ENCODE measurements around the gene NCAPG2. TPM values are rescaled to one million over a fixed set of nuclear protein-coding genes. Genes with fewer than 3 reads are reported as not detected.

The NCAPG2 gene
- polyA plus RNA-seq, 1 donor from 2014 or later = 8.3 TPM

- H3K4me3 ChIP-seq (ENCODE audit: low read length) = no peak overlapping the region
- H3K9me3 ChIP-seq (ENCODE audit: low read length) = no peaks in the 10 kb centered on the region
- H3K36me3 ChIP-seq (ENCODE audit: insufficient read depth, low read length) = no peaks in the 10 kb centered on the region
- no peaks in the 10 kb centered on the region for H3K79me2 ChIP-seq (replicated peaks; ENCODE audit: insufficient read depth, low read length)
- no peak overlapping the region for H3K27ac ChIP-seq (ENCODE audit: low read length)
- no peak overlapping the region for H3K9ac ChIP-seq (ENCODE audit: low read length)
- no peaks in the 10 kb centered on the region for H3F3A ChIP-seq (ENCODE audit: insufficient read depth, low read length, poor library complexity, severe bottlenecking)
- no peaks in the 10 kb centered on the region for H3K27me3 ChIP-seq (ENCODE audit: insufficient read depth, low read depth, low read length)
- H2AFZ ChIP-seq (ENCODE audit: low read depth, low read length) = no peak overlapping the region
- H3K4me2 ChIP-seq (ENCODE audit: low read length) = no peak overlapping the region
- no peaks in the 10 kb centered on the region for H3K9me2 ChIP-seq (ENCODE audit: insufficient read depth, low read length)
- H4K20me1 ChIP-seq (ENCODE audit: insufficient read depth) = no peaks in the 10 kb centered on the region
- TF ChIP-seq POLR2AphosphoS5 (IDR thresholded peaks at IDR 0.05) = no peak
- TF ChIP-seq, protein P1, sequence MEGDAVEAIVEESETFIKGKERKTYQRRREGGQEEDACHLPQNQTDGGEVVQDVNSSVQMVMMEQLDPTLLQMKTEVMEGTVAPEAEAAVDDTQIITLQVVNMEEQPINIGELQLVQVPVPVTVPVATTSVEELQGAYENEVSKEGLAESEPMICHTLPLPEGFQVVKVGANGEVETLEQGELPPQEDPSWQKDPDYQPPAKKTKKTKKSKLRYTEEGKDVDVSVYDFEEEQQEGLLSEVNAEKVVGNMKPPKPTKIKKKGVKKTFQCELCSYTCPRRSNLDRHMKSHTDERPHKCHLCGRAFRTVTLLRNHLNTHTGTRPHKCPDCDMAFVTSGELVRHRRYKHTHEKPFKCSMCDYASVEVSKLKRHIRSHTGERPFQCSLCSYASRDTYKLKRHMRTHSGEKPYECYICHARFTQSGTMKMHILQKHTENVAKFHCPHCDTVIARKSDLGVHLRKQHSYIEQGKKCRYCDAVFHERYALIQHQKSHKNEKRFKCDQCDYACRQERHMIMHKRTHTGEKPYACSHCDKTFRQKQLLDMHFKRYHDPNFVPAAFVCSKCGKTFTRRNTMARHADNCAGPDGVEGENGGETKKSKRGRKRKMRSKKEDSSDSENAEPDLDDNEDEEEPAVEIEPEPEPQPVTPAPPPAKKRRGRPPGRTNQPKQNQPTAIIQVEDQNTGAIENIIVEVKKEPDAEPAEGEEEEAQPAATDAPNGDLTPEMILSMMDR (IDR thresholded peaks at IDR 0.05; ENCODE audit: poor library complexity, severe bottlenecking) = no peak
- no peak for TF ChIP-seq RAD21 (conservative IDR thresholded peaks at IDR 0.05)
- no peak for TF ChIP-seq SMC3 (conservative IDR thresholded peaks at IDR 0.05; ENCODE audit: poor library complexity)
- no peak for TF ChIP-seq EP300 (conservative IDR thresholded peaks at IDR 0.05; ENCODE audit: poor library complexity, severe bottlenecking)
- TF ChIP-seq MXI1 (conservative IDR thresholded peaks at IDR 0.05; ENCODE audit: poor library complexity, severe bottlenecking) = no peak
- TF ChIP-seq, protein P2, sequence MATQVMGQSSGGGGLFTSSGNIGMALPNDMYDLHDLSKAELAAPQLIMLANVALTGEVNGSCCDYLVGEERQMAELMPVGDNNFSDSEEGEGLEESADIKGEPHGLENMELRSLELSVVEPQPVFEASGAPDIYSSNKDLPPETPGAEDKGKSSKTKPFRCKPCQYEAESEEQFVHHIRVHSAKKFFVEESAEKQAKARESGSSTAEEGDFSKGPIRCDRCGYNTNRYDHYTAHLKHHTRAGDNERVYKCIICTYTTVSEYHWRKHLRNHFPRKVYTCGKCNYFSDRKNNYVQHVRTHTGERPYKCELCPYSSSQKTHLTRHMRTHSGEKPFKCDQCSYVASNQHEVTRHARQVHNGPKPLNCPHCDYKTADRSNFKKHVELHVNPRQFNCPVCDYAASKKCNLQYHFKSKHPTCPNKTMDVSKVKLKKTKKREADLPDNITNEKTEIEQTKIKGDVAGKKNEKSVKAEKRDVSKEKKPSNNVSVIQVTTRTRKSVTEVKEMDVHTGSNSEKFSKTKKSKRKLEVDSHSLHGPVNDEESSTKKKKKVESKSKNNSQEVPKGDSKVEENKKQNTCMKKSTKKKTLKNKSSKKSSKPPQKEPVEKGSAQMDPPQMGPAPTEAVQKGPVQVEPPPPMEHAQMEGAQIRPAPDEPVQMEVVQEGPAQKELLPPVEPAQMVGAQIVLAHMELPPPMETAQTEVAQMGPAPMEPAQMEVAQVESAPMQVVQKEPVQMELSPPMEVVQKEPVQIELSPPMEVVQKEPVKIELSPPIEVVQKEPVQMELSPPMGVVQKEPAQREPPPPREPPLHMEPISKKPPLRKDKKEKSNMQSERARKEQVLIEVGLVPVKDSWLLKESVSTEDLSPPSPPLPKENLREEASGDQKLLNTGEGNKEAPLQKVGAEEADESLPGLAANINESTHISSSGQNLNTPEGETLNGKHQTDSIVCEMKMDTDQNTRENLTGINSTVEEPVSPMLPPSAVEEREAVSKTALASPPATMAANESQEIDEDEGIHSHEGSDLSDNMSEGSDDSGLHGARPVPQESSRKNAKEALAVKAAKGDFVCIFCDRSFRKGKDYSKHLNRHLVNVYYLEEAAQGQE (IDR thresholded peaks at IDR 0.05; ENCODE audit: borderline replicate concordance) = no peak
- no peak for TF ChIP-seq TAF1 (IDR thresholded peaks at IDR 0.05; ENCODE audit: low read depth)
- no peak for TF ChIP-seq EZH2 (IDR thresholded peaks at IDR 0.05; ENCODE audit: borderline replicate concordance, insufficient read depth, low read length, poor library complexity, severe bottlenecking)
Measured at GRCh38 chr7:158732494-158733219, 28.1 kb upstream of the NCAPG2 start.

GRCh38 chr7:158731761-158732160 is 27.2 kb upstream of the NCAPG2 start:
- H3K4me2 ChIP-seq (ENCODE audit: low read length) = no peak overlapping the region
- no peaks in the 10 kb centered on the region for H3K27me3 ChIP-seq (ENCODE audit: insufficient read depth, low read depth, low read length)
- H3K9me2 ChIP-seq (ENCODE audit: insufficient read depth, low read length) = no peaks in the 10 kb centered on the region
- H3F3A ChIP-seq (ENCODE audit: insufficient read depth, low read length, poor library complexity, severe bottlenecking) = no peaks in the 10 kb centered on the region
- no peaks in the 10 kb centered on the region for H3K79me2 ChIP-seq (replicated peaks; ENCODE audit: insufficient read depth, low read length)
- no peak overlapping the region for H3K4me3 ChIP-seq (ENCODE audit: low read length)
- no peak overlapping the region for H3K27ac ChIP-seq (ENCODE audit: low read length)
- no peaks in the 10 kb centered on the region for H3K36me3 ChIP-seq (ENCODE audit: insufficient read depth, low read length)
- H3K9me3 ChIP-seq (ENCODE audit: low read length) = no peaks in the 10 kb centered on the region
- no peak overlapping the region for H2AFZ ChIP-seq (ENCODE audit: low read depth, low read length)
- TF ChIP-seq MXI1 (conservative IDR thresholded peaks at IDR 0.05; ENCODE audit: poor library complexity, severe bottlenecking) = no peak
- TF ChIP-seq SMC3 (conservative IDR thresholded peaks at IDR 0.05; ENCODE audit: poor library complexity) = no peak
- TF ChIP-seq EP300 (conservative IDR thresholded peaks at IDR 0.05; ENCODE audit: poor library complexity, severe bottlenecking) = no peak
- TF ChIP-seq, protein P1 (IDR thresholded peaks at IDR 0.05; ENCODE audit: poor library complexity, severe bottlenecking) = no peak
- no peak for TF ChIP-seq TAF1 (IDR thresholded peaks at IDR 0.05; ENCODE audit: low read depth)
- TF ChIP-seq EZH2 (IDR thresholded peaks at IDR 0.05; ENCODE audit: borderline replicate concordance, insufficient read depth, low read length, poor library complexity, severe bottlenecking) = no peak
- TF ChIP-seq RAD21 (conservative IDR thresholded peaks at IDR 0.05) = no peak
- no peaks in the 10 kb centered on the region for H4K20me1 ChIP-seq (ENCODE audit: insufficient read depth)
- no peak overlapping the region for H3K9ac ChIP-seq (ENCODE audit: low read length)
